Hematopoietic multipotent progenitor cell treated with erythropoietin and hydrocortisone succinate and interleukin-3 and kit ligand, for 17 days (in vitro differentiated cells): ENCODE results near the gene LRRC19.

Experiments
- DNase-seq: peaks from one replicate; pipeline ENCODE4 v3.0.0-alpha.2; 2015; ENCODE audit warnings: low spot score

Gene LRRC19, protein sequence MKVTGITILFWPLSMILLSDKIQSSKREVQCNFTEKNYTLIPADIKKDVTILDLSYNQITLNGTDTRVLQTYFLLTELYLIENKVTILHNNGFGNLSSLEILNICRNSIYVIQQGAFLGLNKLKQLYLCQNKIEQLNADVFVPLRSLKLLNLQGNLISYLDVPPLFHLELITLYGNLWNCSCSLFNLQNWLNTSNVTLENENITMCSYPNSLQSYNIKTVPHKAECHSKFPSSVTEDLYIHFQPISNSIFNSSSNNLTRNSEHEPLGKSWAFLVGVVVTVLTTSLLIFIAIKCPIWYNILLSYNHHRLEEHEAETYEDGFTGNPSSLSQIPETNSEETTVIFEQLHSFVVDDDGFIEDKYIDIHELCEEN

DNA sequence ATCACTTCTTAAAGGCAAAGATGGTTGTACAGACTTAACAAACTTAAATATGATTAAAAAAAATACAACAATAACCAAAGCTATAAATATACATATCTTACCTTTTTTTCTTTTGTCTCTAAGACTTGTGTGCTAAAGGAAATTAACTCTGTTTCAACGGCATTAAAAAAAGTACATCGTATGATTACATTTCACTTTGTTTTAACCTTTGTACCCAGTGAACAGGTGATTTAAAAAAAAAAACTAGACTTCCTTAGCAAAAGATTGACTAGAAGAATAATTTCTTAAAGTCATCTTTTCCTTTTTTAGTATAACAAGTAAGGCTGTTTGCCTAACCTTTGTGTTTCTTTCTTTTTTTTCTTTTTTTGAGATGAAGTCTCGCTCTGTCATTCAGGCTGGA is at the start of gene LRRC19:
Gene LRRC19, minus strand, starts transcription at position 182 of the 400 bp plus-strand sequence. CDS start 5,978 bp downstream, outside the sequence.
- no peak for DNase-seq

DNA sequence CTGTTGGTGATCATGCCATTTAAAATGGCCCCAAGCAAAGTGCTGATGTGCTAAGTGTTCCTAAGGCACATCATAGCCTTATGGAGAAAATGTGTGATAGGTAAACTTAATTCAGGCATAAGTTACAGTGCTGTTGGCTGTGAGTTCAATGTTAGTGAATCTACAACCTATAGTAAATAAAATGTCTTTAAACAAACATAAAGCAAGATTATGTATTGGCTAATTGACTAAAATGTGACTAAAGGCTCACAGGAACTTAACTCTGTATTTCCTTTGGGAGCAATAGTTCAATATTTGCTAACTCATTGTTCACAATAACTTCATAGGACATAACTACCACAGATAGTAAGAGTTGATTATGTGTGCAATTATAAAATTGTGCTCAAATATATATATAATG is 49.4 kb upstream of the LRRC19 start:
- no peak for DNase-seq

DNA sequence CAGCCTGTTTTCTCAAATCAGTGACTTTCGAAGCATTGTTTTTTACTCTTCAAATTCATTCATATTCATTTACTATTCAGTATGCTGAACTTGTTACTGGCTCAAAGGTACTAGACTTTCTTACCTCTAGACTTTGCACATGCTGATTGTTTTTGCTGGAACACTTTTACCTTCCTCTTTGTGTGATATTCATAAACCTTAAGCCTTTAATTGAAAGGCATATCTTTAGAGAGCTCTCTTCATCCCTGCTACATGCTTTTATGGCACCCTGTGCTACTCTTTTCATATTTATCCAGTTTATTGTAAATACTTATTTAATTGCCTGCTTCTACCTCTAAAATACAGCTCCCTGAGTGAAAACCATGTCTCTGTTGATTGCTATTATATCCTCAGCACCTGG is 48.7 kb upstream of the LRRC19 start:
- DNase-seq = no peak

DNA sequence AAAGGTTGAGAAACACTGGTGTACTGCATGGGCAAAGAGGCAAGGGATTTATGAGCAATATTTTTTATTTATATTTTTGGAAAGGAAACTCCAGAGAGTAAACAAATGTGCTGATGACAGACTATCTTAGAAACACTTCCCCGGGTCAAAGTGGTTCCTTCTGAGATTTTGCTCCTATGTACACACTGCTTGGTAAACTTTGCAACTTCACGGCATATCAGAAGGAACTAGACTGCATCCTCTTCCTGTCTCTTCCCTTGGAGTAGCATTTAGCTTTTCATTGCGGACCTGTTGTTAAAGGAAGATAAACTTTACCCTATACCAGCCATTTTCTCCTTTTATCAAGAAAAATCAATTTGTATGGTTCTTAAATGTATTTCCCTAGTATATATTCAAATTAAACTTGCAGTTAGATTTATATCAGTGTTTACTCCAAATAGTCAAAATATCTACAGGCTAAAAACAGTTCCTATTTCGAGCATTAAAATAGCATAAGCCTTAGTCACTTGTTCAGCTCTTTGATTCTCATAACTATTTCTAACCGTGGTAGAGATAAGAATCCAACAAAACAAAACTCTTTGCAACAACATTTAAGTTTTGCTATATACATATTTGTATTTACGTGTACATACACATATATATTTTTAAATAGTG is 48.0 kb upstream of the LRRC19 start:
- no peak for DNase-seq

DNA sequence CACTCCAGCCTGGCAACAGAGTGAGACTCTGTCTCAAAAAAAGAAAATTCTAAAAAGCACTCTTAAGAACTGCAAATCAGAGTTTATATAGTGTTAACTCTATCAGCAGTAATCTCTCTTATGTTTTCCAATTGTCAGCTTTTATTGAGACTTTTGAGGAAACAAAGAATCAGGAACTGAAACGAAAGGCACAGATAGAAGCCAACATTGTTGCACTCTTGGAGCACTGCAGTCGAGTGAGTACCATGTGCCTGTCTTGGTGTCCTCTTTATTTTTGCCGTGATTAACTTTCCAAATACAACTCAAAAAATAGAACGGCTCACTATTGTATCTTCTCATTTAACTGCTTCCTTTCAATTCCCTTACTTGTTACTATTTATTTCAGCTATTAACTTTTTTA is 41.7 kb upstream of the LRRC19 start:
- DNase-seq = no peak

DNA sequence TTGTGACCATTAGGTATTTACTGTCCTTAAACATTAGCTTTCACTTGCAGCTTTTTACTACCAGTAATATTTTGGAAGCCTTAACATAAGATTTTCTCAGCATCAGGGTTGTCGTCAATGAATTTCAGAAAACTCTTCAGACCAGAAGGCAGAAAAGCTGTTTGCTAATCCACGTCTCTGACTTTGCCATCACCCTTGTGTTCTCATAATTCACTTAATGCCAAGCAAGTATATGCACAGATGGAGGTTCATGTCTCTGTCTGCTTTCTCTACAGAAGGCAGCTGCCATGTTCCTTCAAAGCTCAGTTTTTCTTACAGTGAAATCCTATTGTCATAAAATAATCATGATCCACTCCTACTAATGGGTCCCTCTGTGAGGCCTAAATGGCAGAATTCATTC is 37.7 kb upstream of the LRRC19 start:
- DNase-seq = no peak

DNA sequence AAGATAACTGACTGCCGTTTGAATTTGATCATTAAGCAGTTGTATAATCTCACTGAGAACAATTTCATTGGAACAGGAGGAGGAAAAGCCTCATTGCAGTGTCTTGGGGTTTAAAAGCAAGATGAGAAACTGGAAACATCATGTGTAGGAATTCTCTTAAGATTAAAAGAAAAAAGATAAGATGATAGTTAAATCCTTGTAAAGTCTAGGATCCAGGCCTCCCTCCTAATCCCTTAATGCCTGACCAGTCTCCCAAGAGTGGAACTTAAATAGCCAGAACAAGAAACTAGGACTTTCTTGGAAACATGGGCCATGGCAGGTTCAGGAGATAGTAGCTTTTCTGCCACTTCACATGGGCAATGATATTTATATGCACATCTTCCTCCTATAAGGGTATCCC is 37.0 kb upstream of the LRRC19 start:
- no peak for DNase-seq

DNA sequence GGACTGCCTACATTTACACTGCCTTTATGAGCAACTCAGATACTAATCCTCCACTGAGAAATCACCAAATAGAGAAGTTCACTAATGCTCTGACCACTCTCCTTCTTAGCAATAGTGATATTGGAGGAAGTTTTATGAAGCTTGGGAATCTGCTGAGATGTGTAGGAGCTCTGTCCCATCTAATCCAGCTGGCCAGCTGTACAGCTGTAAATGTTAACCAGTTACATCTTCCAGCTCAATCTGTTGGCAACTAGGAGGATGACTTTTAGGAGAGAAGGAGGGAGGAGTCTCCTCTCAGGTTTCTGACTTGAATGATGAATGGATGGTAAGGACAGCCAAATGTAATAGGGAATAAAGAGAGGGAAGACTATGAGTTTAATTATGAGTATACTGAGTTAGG is 36.3 kb upstream of the LRRC19 start:
- no peak for DNase-seq

DNA sequence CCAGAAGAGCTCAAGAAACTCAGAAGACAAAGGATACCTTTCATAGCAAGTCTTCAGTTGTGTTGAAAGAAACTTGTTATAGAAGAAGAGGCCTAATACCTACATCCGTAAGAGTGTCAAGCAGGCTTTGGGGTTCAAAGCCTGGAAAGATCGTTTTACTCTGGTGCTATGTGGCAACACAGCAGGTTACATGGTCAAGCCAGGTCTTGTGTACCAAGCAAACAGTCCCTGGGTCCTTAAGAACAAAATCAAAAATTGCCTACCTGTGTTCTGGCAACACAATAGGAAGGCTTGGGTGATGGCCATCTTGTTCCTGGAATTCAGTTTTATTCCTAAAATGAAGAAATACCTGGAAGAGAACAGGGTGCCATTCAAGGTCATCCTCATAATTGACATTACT is 32.0 kb upstream of the LRRC19 start:
- no peak for DNase-seq

DNA sequence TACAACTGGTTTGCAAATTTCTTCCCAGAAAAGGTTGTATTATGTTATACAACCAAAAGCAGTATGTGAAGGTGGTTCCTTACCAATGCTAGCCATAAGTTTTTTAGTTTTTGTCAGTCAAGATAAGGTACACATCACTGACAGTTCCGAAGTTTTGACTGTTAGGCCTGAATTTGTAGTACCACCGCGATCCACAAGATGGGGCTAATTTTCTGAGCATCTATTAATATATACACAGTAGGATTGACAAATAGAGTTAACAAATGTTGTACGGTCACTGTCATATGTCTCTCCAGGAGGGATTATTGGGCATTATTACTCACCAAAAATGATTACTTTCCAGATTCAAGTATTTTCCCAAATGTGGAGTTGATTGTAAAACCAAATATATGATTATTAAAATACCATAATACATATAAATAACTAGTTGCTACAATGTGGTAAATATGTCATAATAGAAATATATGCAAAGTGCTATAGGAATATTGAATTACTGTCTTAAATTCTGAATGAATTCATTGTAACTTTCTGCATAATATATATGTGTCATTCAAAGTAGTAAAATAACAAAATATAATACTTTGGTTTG is 28.4 kb upstream of the LRRC19 start:
- DNase-seq = peak; percentile 70

DNA sequence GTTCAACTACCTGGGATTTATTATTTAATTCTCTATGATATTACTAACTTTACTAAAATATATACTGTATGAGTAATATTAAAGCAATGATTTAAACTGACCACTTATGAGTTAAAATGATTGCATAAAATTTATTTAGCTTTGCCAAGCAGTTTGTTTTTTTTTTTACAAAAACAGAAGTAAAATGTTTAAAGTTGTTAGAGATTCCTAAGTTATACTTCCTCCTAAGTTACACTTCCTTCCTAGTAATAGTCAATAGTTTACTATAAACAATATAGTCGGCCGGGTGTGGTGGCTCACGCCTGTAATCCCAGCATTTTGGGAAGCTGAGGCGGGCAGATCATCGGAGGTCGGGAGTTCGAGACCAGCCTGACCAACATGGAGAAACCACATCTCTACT is 23.7 kb upstream of the LRRC19 start:
- DNase-seq = no peak

DNA sequence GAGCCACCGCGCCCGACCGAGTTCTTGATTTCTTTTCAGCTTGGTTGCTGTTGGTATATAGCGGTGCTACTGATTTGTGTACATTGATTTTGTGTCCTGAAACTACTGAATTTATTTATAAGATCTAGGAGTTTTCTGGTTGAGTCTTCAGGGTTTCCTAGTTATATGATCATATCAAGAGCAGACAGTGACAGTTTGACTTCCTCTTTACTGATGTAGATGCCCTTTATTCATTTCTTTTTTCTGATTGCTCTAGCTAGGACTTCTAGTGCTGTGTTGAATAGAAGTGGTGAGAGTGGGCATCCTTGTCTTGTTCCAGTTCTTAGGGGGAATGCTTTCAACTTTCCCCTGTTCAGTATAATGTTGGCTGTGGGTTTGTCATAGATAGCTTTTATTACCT is 17.4 kb upstream of the LRRC19 start:
- DNase-seq = no peak

DNA sequence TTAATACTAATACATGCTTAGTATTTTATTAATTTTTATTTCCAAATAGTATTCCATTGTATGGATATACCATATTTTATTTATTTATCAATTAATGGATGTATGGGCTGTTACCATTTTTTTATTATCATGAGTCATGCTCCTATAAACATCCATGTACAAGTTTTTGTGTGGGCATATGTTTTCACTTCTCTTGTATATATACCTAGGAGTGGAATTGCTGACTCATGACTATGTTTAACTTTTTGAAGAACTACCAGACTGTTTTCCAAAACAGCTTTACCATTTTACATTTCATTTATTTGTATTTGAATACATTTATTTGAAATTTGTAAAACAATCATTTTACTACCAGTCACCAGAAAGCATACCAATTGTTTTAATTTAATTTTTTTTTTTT is 14.1 kb upstream of the LRRC19 start:
- peak; percentile 53 for DNase-seq

DNA sequence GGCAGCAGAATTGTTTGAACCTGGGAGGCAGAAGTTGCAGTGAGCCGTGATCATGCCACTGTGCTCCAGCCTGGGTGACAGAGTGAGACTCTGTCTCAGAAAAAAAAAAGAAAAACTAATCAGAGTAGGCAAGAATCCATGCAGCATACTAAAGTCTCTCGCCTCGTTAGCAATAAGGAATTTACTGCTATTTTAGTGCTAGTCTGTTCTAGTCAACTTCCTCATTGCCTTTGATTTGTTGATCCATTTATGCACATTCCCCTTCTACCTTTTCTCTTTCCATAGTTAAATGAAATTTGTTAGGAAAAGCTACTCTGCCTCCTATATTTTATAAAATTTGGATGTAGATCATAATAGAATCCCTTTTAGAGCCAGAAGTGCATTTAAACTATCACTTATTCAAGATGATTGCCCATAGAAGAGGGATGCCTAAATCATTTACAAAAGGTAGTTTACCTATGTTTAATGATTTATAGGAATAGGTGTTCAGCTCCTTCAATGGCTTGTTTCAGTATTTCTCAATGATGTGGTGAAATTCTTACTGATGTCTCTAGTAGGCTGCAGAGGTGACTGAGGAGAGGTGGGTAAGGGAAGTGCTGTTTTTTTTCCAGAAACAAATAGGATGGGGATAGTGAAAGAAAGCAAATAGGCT is 1.9 kb downstream of the LRRC19 start:
- no peak for DNase-seq

DNA sequence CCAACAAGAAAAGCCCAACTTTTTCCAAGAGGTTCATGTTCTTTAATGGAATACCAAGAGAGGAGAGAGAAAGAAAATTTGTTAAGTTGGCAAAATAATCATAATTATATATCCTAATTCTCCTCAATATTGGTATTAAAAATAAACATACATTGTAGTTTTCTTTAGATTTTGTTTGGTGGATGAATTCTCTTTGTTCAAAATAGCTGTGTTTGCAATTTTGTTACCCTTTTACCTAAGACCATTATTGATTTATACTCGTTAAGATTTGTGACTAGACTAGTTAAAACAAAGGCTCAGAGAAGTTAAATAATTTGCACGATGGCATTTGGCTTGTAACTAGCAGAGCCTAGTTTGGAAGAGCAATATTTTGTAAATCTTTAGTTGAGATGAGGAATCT is 9.7 kb downstream of the LRRC19 start:
- DNase-seq = no peak

DNA sequence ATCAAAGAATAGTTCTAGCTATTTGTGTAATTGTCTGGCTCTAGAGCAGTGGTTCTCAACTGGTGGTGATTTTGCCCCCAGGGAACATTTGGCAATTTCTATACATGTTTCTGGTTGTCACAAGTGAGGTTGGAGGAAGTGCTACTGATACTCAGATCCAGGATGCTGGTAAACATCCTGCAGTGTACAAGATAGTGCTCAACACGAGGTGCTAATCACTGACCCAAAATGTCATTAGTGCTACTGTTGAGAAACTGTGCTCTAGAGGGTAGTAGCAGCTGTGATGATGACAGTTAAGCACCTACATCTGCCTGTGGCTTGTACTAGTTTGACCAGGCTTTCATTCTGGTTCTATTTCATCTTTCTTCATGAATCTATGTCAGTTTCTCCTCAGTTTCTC is 22.1 kb downstream of the LRRC19 start:
- no peak for DNase-seq

DNA sequence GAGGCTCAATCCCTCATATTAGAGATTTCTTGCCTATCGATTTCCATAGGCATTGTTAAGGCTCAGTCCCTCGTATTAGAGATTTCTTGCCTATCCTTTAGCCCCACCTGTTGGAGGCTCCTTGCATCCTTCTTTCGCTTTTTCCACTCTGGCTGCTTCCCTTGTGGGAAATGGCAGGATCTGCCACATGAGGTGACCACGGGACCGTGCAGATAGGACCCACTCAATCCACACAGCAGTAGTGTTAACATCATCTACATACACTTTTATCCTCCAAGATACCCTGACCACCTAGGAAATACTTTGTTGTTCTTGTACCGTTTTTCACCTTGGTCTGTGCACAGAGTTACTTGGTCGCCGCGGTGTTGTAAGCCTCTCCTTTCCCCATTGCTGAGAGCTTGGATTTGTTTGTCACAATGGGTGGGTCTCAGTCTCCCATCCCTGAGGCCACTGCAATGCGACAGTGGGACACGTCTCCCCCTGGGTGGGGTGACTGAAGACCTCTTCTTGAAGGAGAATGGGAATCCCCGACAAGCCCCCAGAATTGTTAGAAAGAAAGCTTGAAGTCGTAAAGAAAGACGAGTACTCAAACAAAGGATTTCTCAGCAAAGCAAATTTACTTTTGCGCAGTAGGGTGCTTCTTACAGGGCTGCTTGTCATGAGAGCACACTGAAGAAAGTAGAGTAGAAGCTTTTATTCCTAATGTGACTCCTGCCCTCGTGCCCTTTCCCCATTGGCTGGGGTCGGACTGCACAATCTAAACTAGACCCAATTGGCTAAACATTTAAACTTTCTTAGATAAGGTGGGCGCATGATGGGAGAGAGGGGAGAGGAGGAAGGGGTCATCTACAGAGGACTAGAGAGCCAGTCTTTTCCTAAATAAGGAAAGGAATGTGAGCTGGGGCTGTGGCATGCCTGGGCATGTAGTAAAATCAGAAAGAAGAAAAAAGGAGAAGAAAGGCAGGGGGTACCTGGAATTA is 29.5 kb downstream of the LRRC19 start:
- peak; percentile 73 for DNase-seq

DNA sequence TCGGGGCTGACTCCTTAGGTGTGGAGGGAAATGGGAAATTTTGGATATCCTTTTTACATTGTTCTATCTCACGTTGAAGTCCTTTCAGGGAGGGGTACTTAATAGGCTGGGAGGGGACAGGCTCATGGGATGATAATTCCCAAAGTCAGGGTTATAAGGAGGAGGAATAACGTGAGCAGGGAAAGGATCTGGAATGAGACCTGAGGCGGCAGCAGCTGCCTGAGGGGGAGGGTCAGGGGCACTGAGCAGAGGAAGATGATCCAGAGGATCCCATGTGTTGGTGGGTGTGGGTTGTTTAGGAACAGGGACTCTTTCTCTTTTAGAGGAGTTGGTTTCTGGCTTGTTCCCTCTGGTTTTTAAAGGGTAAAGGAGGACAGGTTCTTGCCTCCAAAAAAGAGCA is 30.5 kb downstream of the LRRC19 start:
- no peak for DNase-seq

DNA sequence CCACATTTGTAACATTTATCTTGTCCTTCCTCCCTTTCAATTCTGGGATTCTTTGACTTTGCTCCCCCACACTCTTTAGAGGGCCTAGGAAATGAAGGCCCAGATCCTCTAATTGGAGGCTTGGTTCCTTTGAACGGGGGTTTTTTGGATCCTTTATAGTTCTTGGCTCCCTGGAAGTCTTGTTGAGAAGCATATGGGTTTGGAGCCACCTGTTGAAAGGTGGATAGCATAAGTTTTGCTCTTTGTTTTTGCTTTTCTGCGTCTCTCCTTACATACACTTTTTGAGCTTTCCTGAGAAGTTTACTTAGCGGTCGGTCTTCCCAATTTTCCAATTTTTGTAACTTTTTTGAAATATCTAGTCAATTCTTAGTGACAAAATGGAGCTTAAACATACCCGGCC is 31.5 kb downstream of the LRRC19 start:
- DNase-seq = peak; percentile 17

DNA sequence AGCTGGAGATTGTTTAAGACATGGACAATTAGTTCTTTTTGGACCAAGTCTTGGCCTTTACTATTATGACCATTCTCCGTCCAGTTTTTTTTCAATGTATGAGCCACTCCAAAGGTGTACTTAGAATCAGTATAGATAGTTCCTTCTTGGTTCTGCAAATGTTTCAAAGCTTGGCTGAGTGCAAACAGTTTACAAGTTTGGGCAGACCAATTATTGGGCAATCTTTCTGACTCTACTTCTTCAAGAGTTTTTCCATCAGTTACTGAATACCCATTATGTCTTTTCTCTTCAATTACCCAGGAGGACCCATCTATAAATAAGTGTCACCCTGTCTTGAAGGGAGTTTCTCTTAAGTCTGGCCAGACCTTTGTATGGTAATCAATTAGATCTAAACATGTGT is 33.8 kb downstream of the LRRC19 start:
- no peak for DNase-seq

DNA sequence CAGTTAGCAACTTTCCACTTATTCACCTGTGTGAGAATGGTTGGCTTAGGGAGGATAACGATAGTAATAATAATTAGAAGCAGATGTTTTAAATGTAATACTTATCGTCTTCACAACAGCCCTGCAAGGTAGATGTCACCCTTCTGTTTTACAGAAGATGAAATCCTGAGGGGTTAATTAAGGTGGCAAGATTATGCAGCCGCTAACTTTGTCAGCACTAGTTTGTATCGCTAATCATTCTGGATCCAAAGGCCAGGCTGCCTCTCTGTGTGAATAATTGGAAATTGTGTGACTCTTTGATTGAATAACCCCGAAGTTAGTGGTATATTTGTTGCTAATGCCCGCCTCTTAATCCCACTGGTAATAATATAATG is 48.6 kb downstream of the LRRC19 start:
- no peak for DNase-seq
